B cell (primary cell): ENCODE data around the gene RRN3.

Experiments used
- CTCF ChIP-seq: fragments of 200-600 bp; IDR thresholded peaks from one replicate; pipeline ENCODE4 v1.8.0; 2022; ENCODE audit warnings: antibody characterized with exemption, mild to moderate bottlenecking
- EZH2 ChIP-seq: IDR thresholded peaks from 2 replicates; pipeline ENCODE4 v1.6.1; 2012; ENCODE audit warnings: borderline replicate concordance, low read depth, mild to moderate bottlenecking, moderate library complexity, low read length; ENCODE audit not compliant: insufficient read depth, poor library complexity, severe bottlenecking

DNA sequence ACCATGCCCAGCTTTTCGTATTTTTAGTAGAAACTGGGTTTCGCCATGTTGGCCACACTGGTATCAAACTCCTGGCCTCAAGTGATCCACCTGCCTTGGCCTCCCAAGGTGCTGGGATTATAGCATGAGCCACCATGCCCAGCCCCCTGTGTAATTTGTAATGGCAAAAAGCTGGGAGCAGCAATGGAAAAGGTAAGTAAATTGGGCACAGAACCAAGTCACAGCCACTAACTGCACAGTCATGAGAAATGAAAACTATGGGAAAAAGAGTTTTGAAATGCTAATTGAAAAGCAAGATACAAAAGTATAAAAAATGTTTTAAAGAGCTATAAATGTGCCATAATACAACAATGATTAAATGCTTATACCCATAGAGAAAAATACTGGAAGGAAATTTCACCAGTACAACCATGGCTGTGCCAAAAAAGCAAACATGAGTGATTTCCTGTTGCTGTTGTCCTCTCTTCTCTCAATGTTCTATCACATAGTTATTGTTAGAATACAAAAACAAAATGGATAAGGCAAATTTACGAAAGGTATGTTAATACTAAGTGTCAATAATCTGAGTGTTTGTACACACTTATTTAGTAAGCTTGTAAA lies 44.4 kb downstream of the RRN3 start:
- TF ChIP-seq EZH2: no peak
- no peak for TF ChIP-seq CTCF
